ENCODE data around the gene TLX3. TPM values are rescaled to one million over a fixed set of nuclear protein-coding genes. Genes with fewer than 3 reads are reported as not detected.

TLX3 gene
- total and polyA plus RNA-seq, 2 donors (not counting 1 experiment from before 2014, with no cell fraction given) = not detected

DNA sequence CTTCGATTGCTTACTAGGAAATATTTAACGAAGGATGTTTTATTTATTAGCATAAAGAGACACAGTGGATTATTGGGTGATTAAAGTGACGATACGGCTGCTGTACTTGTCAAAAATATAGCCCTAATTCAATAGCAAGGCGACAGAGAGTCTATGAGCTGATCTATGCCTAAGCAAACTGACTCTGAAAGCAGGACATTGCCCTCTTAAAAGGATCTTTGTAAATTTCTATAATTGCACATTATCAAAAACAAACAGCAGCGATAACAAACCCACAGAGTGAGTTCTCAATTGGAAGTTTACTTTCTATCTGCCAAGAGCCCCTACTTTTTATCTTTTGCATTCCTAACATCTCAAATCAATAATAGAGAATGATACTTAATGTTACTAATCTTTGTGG, 31.4 kb downstream of the TLX3 start:
- no peaks in the 10 kb centered on the region for H3K9me3 ChIP-seq (ENCODE audit: control insufficient read depth, insufficient read depth, low read depth, low read length)
- no peak overlapping the region for H2AFZ ChIP-seq (ENCODE audit: low read length)
- no peak overlapping the region for H3K27ac ChIP-seq (ENCODE audit: insufficient read depth, low read length)
- H3K9ac ChIP-seq (ENCODE audit: insufficient read depth, low read length) = no peak overlapping the region
- H3K4me1 ChIP-seq (ENCODE audit: control insufficient read depth, extremely low read depth, insufficient read depth, low read length) = no peaks in the 10 kb centered on the region
- H4K20me1 ChIP-seq (ENCODE audit: control insufficient read depth, extremely low read depth, insufficient read depth, low read length) = no peaks in the 10 kb centered on the region
- DNase-seq (ENCODE audit: low read depth in 2 of 2) = no peak
- H3K4me3 ChIP-seq (replicated peaks in 1 of 4; ENCODE audit: control extremely low read depth in 1 of 4, insufficient read depth in 1 of 4, low read depth in 3 of 4, low read length in 4 of 4) = no peak overlapping the region
- no peak for TF ChIP-seq EZH2 (IDR thresholded peaks at IDR 0.05; ENCODE audit: low read length, missing control alignments)
- TF ChIP-seq, protein P1, sequence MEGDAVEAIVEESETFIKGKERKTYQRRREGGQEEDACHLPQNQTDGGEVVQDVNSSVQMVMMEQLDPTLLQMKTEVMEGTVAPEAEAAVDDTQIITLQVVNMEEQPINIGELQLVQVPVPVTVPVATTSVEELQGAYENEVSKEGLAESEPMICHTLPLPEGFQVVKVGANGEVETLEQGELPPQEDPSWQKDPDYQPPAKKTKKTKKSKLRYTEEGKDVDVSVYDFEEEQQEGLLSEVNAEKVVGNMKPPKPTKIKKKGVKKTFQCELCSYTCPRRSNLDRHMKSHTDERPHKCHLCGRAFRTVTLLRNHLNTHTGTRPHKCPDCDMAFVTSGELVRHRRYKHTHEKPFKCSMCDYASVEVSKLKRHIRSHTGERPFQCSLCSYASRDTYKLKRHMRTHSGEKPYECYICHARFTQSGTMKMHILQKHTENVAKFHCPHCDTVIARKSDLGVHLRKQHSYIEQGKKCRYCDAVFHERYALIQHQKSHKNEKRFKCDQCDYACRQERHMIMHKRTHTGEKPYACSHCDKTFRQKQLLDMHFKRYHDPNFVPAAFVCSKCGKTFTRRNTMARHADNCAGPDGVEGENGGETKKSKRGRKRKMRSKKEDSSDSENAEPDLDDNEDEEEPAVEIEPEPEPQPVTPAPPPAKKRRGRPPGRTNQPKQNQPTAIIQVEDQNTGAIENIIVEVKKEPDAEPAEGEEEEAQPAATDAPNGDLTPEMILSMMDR (conservative IDR thresholded peaks at IDR 0.05 in 1 of 2, IDR thresholded peaks at IDR 0.05 in 1 of 2; ENCODE audit: low read depth in 1 of 2, low read length in 2 of 2) = no peak
- H3K79me2 ChIP-seq (ENCODE audit: control insufficient read depth, insufficient read depth, low read length) = no peaks in the 10 kb centered on the region
- no peaks in the 10 kb centered on the region for H3K36me3 ChIP-seq (ENCODE audit: control insufficient read depth, insufficient read depth, low read length)
- no peak overlapping the region for H3K4me2 ChIP-seq (ENCODE audit: extremely low read depth, insufficient read depth, low read length)
- no peaks in the 10 kb centered on the region for H3K27me3 ChIP-seq (ENCODE audit: control insufficient read depth, insufficient read depth, low read length)

DNA sequence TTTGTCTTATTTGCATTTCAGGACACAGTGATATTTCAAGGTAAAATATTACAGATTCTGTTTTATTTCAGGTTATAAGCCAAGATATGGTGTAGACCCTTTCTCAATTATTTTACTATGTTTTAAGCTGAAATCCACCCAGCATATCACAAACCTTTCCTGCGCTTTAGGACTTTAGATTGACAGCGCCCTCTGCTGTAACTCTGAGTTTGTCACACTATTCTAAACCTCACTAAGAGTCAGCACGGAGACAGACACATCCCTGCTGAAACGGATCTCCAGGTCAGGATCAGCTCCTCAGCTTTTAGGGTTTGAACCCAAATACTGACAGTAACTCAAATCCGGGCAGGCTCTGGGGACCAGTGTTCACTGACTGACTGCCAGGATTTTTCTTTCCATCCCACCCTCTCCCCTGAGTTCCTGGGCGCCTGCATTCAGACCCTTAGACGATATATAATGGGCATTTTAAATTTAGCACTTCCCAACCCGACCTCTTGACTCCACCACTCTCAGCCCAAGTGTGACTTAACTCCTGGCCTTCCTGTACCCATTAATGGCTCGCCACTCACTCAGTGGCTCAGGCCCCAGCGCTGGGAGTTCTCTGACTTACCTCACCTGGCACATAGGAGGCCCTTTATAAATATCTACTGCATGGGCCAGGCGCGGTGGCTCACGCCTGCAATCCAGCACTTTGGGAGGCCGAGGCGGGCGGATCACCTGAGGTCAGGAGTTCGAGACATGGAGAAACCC, 33.5 kb downstream of the TLX3 start:
- no peaks in the 10 kb centered on the region for H3K4me1 ChIP-seq (ENCODE audit: control insufficient read depth, extremely low read depth, insufficient read depth, low read length)
- no peak overlapping the region for H3K4me2 ChIP-seq (ENCODE audit: extremely low read depth, insufficient read depth, low read length)
- DNase-seq (ENCODE audit: low read depth in 2 of 2) = peak; percentile 52 to 74
- H2AFZ ChIP-seq (ENCODE audit: low read length) = no peak overlapping the region
- no peak overlapping the region for H3K9ac ChIP-seq (ENCODE audit: insufficient read depth, low read length)
- TF ChIP-seq, protein P1 (conservative IDR thresholded peaks at IDR 0.05 in 1 of 2, IDR thresholded peaks at IDR 0.05 in 1 of 2; ENCODE audit: low read depth in 1 of 2, low read length in 2 of 2) = peak; percentile 71 to 76
- TF ChIP-seq EZH2 (IDR thresholded peaks at IDR 0.05; ENCODE audit: low read length, missing control alignments) = no peak
- H3K27ac ChIP-seq (ENCODE audit: insufficient read depth, low read length) = no peak overlapping the region
- H3K9me3 ChIP-seq (ENCODE audit: control insufficient read depth, insufficient read depth, low read depth, low read length) = no peaks in the 10 kb centered on the region
- no peaks in the 10 kb centered on the region for H3K36me3 ChIP-seq (ENCODE audit: control insufficient read depth, insufficient read depth, low read length)
- H4K20me1 ChIP-seq (ENCODE audit: control insufficient read depth, extremely low read depth, insufficient read depth, low read length) = no peaks in the 10 kb centered on the region
- no peak overlapping the region for H3K4me3 ChIP-seq (replicated peaks in 1 of 4; ENCODE audit: control extremely low read depth in 1 of 4, insufficient read depth in 1 of 4, low read depth in 3 of 4, low read length in 4 of 4)
- H3K79me2 ChIP-seq (ENCODE audit: control insufficient read depth, insufficient read depth, low read length) = no peaks in the 10 kb centered on the region
- no peaks in the 10 kb centered on the region for H3K27me3 ChIP-seq (ENCODE audit: control insufficient read depth, insufficient read depth, low read length)

DNA sequence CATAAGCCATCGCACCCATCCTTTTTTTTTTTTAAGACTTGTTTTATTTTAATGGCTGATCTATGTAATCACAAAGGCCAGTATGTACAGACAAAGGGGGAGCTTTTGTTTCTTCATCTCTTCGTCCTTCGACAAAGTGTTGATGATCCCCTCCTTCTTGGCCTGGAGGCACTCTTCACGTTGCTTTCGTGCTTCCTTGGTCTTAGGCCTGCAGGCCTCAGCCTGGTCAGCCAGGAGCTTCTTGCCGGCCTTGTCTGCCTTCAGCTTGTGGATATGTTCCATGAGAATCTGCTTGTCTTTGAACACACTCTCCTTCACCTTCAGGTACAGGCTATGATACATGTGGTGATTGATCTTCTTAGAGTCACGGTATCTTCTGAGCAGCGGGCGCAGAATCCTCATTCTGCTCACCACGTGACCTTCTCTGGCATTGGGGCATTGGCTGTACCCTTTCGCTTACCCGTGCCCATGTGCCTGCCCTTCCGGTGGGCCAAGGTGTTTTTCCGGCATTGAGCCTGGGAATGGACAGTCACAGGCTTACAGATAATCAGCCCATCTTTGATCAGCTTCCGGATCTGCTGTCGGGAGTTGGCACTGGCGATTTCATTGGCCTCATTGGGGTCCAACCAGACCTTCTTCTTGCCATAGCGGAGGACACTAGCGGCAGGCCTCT, 36.0 kb downstream of the TLX3 start:
- H3K9ac ChIP-seq (ENCODE audit: insufficient read depth, low read length) = no peak overlapping the region
- no peaks in the 10 kb centered on the region for H3K36me3 ChIP-seq (ENCODE audit: control insufficient read depth, insufficient read depth, low read length)
- H3K79me2 ChIP-seq (ENCODE audit: control insufficient read depth, insufficient read depth, low read length) = no peaks in the 10 kb centered on the region
- H3K4me1 ChIP-seq (ENCODE audit: control insufficient read depth, extremely low read depth, insufficient read depth, low read length) = no peaks in the 10 kb centered on the region
- H3K4me2 ChIP-seq (ENCODE audit: extremely low read depth, insufficient read depth, low read length) = no peak overlapping the region
- no peak overlapping the region for H2AFZ ChIP-seq (ENCODE audit: low read length)
- H3K27me3 ChIP-seq (ENCODE audit: control insufficient read depth, insufficient read depth, low read length) = no peaks in the 10 kb centered on the region
- DNase-seq (ENCODE audit: low read depth in 2 of 2) = no peak
- no peak overlapping the region for H3K27ac ChIP-seq (ENCODE audit: insufficient read depth, low read length)
- TF ChIP-seq EZH2 (IDR thresholded peaks at IDR 0.05; ENCODE audit: low read length, missing control alignments) = no peak
- TF ChIP-seq, protein P1 (conservative IDR thresholded peaks at IDR 0.05 in 1 of 2, IDR thresholded peaks at IDR 0.05 in 1 of 2; ENCODE audit: low read depth in 1 of 2, low read length in 2 of 2) = no peak
- no peaks in the 10 kb centered on the region for H3K9me3 ChIP-seq (ENCODE audit: control insufficient read depth, insufficient read depth, low read depth, low read length)
- no peaks in the 10 kb centered on the region for H4K20me1 ChIP-seq (ENCODE audit: control insufficient read depth, extremely low read depth, insufficient read depth, low read length)
- no peak overlapping the region for H3K4me3 ChIP-seq (replicated peaks in 1 of 4; ENCODE audit: control extremely low read depth in 1 of 4, insufficient read depth in 1 of 4, low read depth in 3 of 4, low read length in 4 of 4)

Measured in fibroblast of lung (primary cell).